GM19025 (cell line): ENCODE measurements around the gene PLAA.

Experiments used
- ATAC-seq: cut with Tn5 transposase; IDR thresholded peaks from one replicate; pipeline ENCODE4 v1.9.1; 2021; ENCODE audit warnings: mild to moderate bottlenecking, low read depth, moderate library complexity; ENCODE audit not compliant: unreplicated experiment

PLAA gene

DNA sequence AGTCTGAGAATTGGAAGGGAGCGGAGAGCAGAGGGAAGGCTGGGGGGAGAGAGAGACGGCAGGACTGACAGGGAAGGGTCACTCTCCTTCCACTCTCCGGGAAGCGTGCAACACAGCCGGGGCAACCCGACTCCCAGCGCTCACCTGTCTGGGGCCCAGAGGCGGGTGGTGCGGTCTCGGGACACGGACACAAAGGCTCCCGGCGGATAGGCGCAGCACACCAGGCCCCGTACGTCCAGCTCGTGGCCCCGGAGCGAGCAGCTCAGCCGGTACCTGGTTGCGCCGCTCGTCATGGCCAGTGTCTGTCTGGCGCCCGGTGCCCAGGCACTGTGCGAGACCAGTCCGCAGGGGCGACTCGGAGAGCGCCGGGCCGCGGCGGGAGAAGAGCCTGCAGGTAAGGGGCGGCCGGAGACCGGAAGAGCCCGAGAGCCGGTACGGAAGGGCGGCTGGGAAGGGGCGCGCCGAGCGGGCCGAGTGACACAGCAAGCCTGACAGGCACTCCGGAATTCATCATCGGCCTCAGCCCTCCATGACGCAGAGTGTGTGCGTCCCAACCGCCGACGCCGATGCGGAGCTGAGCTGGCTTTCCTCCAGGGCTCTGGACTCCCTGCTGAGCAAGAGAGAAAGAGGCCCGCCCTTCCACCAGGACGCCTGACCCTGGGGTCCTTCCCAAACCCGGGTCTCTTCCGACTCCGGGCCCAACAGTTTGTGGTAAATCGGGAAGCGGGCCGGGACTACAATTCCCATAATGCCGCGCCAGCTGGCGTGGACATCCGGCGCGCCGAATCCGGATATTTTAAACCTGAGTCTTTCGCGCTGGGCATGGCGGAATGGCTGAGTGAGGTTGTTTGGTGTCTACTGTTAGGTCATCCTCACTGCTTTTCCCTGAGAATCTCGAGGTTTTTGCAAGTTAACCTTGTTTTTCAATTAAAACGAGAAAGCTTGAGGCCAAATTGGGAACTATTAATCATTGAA, at the start of gene PLAA:
Gene PLAA, minus strand, starts transcription at position 490 of the 975 bp plus-strand sequence. Its CDS starts 197 bp downstream, at position 293.
- ATAC-seq, result peak; percentile 99

GRCh38 chr9:26995810-26996209, 48.8 kb upstream of the PLAA start:
- ATAC-seq, result no peak

GRCh38 chr9:26983340-26983739, 36.3 kb upstream of the PLAA start:
- ATAC-seq, result peak; percentile 44

- ATAC-seq, result no peak
Observed at GRCh38 chr9:26975728-26976707, 29.0 kb upstream of the PLAA start.

DNA sequence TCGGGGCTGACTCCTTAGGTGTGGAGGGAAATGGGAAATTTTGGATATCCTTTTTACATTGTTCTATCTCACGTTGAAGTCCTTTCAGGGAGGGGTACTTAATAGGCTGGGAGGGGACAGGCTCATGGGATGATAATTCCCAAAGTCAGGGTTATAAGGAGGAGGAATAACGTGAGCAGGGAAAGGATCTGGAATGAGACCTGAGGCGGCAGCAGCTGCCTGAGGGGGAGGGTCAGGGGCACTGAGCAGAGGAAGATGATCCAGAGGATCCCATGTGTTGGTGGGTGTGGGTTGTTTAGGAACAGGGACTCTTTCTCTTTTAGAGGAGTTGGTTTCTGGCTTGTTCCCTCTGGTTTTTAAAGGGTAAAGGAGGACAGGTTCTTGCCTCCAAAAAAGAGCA, 27.9 kb upstream of the PLAA start:
- ATAC-seq, result no peak

- ATAC-seq, result no peak
Observed at GRCh38 chr9:26973989-26974388, 26.9 kb upstream of the PLAA start.

- ATAC-seq, result no peak
Observed at GRCh38 chr9:26971721-26972120, 24.7 kb upstream of the PLAA start.

- no peak for ATAC-seq
Observed at GRCh38 chr9:26956860-26957233, 9.8 kb upstream of the PLAA start.

GRCh38 chr9:26955921-26956859, 9.1 kb upstream of the PLAA start, which contains the start of gene IFT74:
IFT74 (plus strand) TSS chr9:26956412; CDS start chr9:26961968, 5,556 bp downstream.
- ATAC-seq, result peak; percentile 100

DNA sequence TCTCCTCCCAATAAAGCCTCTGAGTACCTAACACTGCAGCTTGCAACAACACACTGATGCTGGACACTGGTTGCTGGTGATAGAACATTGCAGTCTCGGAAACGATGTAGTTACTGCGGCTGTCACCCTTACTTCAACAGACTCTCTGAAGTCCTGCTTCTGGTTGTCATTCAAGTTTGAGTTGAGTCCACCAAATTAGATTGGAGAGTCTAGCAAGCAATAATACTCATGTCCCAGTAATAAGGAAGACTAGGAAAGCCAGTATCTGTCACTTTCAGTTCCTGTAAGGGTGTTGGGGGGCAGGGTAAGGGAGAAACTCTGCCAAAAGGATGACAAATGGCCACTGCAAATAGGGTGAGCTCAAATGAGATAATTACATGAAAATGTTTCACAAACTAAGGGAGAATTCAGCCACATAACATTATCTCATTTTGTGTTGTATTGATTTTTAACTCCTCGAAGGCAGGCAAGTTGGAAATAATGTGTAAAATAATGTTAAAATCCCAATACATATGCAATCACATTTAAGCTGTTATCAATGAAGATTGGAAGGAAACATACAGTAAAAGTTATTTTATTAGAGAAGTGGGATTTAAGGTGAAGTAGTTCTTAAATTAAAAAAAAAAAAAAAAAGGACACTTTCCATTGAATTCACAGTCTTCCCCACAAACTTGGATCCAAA, 8.3 kb upstream of the PLAA start:
- no peak for ATAC-seq

- no peak for ATAC-seq
Observed at GRCh38 chr9:26954050-26954508, 7.0 kb upstream of the PLAA start.

DNA sequence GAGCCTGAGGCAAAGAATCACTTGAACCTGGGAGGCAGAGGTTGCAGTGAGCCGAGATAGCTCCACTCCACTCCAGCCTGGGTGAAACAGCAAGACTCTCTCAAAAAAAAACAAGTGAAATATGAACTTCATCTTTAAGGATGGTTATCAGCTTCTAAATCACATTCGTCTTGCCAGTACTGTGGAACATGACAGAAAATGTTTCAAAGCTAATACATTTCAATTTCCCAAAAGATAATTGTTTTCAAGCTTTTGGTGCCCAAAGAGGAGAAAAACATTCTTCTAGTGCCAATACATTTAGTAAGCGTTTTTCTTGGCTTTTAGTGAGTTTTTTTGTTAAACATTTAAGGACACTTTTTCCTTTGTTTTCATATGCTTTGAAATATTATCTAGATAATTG, 4.8 kb upstream of the PLAA start:
- ATAC-seq, result no peak

GRCh38 chr9:26950521-26950920, 3.5 kb upstream of the PLAA start:
- ATAC-seq, result no peak

- no peak for ATAC-seq
Observed at GRCh38 chr9:26949637-26950069, 2.6 kb upstream of the PLAA start.

DNA sequence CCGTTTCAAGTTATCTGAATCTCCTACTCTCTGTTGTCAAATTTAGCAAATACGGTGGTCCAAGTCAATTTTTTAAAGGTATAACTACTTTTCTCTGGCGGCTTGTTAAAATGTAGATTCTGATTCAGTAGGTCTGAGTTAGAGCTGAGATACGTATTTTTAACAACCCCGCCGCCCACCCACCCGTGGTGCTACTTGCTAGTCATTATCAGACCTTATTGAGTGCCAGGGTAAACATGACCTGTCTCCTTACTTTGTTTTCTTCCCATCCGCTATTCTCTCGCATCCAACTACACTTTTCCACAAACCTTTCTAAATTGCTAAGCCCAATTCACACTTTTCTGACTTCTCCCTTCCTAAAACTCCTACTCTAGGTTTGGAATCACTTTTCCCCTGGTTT, 694 bp upstream of the PLAA start:
- ATAC-seq, result no peak

DNA sequence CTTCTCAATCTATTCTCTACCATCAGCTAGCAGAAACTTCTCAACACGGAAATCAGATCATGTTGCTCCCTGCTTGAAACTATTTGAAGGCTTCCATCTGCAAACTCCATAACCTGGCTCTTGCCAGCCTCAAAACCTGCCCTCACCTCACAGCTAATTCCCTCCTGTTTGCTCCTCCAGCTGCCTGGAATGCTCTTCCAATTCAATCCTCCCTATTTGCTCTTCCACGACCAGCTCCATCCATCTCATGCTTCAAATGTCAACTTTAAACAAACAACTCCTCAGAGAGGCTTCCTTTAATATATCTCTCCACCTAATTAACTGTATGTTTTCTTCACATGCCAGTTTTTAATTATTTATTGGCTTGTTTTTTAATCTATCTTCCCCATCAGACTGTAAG, 1.5 kb downstream of the PLAA start:
- no peak for ATAC-seq

- ATAC-seq, result no peak
Observed at GRCh38 chr9:26940779-26941178, 6.3 kb downstream of the PLAA start.

GRCh38 chr9:26939955-26940711, 6.9 kb downstream of the PLAA start:
- ATAC-seq, result no peak
